HG02885 (cell line): ENCODE results near the gene WDR54.

Experiments used
- ATAC-seq: cut with Tn5 transposase; IDR thresholded peaks from one replicate; pipeline ENCODE4 v1.9.1; 2021; ENCODE audit warnings: mild to moderate bottlenecking; ENCODE audit not compliant: unreplicated experiment, poor library complexity

Gene WDR54, protein sequence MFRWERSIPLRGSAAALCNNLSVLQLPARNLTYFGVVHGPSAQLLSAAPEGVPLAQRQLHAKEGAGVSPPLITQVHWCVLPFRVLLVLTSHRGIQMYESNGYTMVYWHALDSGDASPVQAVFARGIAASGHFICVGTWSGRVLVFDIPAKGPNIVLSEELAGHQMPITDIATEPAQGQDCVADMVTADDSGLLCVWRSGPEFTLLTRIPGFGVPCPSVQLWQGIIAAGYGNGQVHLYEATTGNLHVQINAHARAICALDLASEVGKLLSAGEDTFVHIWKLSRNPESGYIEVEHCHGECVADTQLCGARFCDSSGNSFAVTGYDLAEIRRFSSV

DNA sequence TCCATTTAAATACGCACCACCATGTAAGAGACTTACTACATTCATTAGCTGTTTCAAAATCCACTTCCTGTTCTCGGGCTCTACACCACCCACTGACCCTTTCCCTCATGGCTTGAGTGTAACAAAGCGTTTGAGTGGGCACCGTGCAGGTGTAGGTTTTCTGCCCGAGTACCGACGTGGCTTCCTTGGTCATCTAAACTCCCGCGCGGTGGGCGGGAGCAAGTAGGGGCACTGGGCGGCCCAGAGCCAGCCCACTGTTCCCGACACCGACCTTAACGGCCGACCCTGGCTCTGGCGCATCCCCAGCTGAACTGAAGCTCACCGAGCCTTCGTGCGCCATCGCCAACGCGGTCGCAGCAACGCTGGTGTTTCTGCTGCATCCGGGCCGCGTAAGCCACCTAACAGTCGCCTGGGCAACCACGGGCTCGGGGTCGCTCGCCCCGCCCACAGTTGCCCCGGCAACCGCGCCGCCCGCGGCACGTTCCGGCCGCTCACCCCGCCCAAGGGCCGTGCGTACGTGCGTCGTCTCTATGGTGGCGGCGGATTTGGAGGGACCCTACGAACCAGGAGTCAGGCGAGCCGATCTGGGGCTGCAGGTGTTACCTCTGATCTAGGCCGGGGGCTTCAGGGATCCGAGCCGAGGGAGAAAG, at the start of gene WDR54, which contains the start of gene C2orf81:
TSS of gene WDR54 (plus strand) at position 510 of the 650 bp plus-strand sequence. CDS start 424 bp downstream, outside the sequence.
TSS of gene C2orf81 (minus strand) at position 399 of the 650 bp plus-strand sequence. CDS start at position 340, 59 bp downstream.
- peak; percentile 96 for ATAC-seq

DNA sequence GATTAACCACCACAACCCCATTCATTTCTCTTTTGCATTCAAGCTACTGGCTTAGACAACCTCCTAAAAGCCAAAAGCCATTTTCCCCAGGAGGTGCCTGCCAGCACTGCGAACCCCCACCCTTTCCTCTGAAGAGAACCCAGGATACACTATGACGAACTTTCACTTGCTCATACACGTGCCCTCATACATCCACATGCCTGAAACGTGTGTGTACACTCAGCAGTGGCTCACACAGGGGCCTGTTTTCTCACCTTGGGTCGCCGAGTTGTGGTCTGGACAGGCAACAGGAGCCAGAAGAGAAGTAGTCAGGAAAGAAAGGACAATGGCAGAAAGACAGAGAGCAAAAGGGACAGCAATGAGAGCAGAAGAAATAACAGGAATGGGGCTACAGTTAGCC, 48.9 kb upstream of the WDR54 start:
- no peak for ATAC-seq

DNA sequence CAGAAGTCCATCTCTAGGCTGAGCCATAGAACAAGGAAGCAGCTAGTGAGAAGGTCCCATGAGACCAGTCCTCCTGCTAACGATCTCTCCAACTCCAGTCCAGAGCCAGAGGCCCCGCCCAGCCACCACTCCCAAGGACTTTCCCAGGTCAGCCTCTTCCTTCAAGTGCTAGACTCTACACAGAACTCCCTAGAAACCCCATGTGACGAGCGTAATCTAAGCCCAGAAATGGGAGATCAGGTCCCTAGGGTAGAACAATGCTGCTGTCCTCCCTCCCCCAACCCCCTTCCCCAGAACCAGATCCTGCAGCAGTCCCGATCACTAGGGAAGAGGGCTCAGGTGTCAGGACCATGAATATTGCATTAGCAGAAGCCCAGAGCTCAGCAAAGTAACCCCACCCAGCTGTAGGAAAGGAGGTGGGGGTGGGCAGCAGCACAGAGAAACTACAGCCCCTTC, 48.3 kb upstream of the WDR54 start:
- no peak for ATAC-seq

DNA sequence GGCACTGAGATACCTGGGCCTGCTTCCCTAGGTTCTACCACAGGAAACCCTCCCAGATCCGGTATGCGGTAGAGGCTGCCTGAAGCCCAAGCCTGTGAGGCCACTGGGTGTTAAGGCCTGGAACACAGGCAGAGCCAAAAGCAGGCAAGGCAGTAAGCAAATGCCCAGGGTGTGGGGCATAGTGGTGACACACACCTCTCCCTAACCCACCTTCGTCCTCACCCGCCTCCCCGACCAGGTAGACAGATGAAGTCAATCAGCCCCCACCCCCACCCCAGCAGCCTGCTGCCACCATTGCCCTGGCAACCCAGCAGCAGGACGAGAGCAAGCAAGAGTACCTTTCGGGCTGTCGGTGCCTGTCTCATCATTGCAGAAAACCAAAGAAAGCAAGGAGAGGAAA, 47.5 kb upstream of the WDR54 start:
- ATAC-seq = no peak

DNA sequence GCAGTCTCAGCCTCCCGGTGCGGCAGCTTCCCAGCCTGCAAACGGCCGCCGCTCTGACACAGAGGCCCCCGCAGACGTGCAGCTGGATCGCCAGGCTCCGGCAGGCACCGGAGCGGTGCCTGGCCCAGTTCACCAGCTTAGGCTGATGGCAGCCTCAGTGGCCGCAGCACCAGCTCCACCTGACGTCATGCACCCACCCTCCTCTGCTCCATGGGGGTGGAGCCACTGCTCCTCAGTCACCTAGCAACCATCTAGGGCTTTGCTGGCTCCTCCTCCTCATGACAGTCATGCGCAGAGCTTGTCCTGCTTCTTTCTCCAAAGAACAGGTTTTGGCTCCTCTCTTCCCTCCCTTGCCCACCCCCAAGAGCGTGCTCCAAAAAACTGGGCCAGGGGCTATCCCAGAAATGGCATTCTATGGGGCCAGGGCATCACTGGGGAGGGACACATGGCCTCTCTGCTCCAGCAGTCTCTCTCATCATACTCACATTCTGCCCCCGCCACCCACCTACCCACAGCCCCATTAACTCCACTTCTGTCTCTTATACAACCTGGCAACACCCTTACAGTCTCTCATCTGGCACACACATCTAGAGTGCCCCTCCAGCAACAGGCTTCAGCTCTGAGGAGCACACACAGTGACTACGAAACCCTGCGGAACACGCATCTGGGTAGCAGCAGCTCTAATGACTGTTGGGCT, 46.9 kb upstream of the WDR54 start:
- no peak for ATAC-seq

DNA sequence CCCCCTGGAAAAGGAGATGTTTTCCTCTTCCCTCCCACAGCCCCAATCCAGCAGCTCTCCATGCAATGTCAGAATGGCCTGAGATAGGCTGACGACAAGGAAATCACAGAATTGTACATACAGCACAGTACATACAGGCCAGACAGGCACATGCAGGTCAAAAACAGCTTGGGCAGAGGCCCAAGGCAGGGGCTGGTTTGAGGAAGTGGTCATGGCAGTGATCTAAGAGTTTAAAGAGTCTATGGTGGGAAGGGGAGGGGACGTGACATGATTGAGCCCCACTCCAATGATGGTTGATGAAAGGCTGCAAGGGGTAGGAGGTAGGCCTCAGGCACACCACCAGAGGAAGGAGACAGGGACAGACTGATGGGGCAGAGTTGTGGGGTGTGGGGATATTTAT, 45.7 kb upstream of the WDR54 start:
- ATAC-seq = no peak

DNA sequence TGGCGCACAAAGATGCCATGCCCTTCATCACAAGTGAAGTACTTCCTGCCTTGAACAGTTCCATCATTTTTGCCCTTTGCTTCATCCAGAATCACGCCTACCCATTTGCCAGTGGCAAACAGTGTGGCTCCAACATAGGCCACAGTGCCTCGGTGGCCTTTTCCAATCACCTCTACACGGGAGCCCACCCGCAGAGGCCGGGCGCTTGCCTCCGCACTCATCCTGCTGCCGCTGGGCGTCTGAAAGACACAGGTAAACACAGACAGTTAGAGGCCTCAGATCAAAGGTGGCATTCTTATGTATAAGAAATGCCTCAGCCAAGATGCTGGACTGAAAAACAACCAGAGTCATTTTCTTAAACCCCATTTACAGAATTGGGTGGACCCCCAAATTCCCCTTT, 43.5 kb upstream of the WDR54 start:
- ATAC-seq = no peak

DNA sequence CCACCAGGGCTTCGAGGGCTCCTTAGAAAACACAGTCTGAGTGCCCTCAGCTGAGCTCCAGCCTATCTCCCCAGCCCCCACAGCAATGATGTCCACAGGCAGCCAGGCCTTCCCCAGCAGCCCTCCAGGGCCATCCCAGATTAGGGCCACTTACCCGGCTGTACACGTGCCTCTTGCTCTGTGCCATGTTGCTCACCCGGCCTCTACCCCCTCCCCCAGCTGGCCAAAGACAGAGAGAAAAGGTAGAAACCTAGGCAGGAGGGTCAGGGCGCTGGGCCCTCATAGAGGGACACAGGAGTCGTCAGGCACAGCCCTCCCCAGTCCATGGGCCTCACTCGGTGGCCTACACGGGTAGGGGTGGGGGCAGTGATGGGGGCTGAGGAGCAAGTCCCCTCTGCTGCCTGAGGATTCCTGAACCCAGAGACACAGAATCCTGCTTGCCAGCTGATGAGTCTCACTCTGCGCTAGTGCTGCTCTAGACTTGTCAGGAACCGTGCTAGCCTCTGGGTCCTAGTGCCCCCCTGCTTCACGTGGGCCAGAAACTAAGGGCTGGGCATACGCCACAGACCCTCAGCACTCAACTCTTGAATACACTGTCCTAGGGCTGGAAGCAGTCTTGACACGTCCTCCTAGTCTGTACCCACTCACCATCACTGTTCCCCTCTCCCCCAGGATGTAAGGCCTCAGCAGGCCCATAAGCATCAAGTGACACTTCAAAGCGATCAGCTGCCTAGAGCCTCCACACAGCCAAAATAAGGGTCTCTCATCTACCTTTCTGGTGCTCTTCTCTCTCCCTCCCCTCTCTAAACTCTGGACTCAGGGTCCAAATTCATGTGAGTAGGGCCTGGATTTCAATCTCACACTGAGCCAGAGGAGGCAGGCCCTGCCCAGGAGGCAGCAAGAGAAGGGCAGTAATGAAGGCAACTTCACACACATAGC, 41.4 kb upstream of the WDR54 start, which contains the start of gene DCTN1:
TSS of gene DCTN1 (minus strand) at position 461 of the 939 bp plus-strand sequence. CDS start at position 187, 274 bp downstream.
- ATAC-seq = no peak

DNA sequence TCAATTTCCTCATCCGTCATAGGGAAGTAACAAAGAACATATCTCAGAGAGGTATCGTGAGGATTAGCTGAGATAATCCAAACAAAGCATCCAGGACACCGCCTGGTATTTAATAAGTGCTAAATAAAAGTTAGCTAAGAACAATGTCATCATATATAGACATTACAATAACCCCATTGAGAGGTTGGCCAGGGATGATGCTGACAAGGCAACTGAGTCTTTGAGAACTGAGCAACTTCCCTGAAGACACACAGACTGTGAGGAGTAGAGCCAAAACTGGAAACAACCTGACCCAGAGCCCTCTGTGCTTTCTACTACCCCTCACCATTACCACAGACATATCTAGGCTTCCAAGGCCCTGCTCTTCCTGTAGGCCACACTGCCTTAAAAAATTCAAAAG, 39.8 kb upstream of the WDR54 start:
- no peak for ATAC-seq

DNA sequence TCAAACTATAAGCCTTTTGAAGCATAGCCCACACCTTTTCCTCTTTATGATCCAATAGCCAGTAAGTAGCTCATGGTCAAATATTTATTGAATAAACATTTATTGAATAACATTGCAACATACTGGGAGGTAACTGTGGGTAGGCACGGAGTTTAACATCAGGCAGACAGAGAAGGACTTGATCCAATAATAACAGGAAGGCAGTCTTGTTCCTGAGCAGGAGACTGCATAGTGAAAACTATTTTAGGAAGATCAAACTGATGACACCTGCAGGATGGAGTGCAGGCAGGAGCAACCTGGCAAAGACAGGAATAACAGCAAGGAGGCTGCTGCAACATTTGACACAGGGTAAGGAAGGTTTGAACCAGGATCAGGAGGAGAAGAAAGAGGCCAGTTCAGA, 38.3 kb upstream of the WDR54 start:
- no peak for ATAC-seq

DNA sequence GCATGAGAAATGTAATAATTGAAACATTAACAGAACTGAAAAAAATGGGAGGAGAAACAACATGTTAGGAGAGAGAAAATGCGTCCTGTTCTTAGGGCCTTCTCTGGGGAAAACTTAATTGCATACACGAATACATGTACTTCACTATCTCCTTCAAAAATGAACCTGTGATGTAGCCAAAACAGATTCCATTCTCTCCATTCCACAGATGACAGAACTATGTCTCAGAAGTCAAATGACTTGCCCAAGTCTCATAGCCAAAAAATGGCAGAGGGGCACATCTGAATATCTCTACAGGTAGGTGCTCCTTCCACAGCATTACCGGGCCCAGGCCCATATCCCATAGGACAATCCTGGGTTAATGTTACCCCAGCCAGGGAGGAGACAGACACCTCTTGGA, 37.5 kb upstream of the WDR54 start:
- no peak for ATAC-seq

DNA sequence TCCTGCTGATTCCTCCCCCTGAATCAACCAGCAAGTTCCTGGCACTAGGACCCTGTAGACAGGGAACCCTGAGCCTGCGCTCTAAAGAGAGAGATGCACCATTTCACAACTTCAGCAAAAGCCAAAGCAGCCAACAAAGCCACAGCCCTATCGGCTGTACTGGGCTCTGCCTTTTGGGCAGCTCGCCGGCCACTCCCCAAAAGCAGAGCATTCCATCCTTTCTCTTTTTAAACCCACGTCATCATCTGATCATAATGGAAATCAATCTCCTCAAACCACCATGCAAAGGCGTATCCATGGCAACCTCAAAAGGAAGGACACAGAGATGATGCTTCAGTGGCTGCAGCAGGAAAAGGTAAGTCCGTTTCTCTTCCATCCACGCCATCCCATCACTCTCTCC, 36.1 kb upstream of the WDR54 start:
- ATAC-seq = no peak

DNA sequence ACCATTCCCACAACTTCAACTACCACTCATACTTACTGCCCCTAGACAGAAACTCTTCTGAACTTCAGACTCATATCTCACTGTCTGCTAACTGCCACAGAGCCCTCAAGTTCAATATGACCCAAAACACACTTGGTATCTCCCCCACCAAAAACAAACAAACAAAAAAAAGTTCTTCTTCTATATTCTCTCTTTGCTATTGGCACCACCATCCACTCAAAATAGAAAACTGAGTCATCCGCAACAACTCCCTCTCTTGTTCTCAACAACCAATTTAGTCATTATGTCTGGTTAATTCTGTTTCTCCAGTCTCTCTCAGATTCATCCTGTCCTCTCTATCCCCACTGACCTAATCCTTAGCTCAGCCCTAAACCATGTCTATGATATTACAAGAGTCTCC, 34.2 kb upstream of the WDR54 start:
- ATAC-seq = no peak

DNA sequence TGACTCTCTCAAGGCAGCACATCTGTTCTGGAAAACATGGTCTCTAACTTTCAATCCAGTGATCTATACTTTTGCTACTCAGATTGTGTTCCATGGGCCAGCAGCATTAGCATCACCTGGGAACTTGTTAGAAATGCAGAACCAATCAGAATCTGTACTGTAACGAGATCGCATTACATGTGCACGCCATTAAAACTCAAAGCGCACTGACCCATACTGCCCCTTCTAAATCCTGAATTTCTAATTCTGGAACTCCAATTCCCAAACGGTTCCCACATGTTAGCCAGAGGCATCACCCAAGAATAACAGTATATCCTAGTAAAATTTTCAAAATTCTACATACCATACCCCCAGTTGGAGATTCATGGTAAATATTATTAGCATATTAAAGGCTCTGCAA, 30.9 kb upstream of the WDR54 start:
- ATAC-seq = no peak

DNA sequence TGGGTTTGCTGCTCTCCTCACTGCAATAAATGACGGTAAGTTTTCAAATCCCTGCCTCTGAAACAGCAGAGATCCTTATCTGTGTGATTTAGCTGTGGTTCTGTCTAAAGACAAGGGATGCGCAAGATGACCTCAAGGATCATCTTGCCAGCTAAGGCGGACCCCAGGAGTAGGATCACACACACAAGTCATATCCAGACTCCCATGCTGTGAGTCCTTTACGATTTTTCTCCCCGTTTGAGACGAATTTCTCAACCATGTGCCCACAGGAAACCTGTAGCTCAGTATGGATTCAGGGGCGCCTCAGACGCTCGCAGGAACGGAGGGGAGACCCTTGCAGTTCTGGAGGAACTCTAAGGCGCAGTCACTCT, 30.3 kb upstream of the WDR54 start:
- ATAC-seq = no peak

DNA sequence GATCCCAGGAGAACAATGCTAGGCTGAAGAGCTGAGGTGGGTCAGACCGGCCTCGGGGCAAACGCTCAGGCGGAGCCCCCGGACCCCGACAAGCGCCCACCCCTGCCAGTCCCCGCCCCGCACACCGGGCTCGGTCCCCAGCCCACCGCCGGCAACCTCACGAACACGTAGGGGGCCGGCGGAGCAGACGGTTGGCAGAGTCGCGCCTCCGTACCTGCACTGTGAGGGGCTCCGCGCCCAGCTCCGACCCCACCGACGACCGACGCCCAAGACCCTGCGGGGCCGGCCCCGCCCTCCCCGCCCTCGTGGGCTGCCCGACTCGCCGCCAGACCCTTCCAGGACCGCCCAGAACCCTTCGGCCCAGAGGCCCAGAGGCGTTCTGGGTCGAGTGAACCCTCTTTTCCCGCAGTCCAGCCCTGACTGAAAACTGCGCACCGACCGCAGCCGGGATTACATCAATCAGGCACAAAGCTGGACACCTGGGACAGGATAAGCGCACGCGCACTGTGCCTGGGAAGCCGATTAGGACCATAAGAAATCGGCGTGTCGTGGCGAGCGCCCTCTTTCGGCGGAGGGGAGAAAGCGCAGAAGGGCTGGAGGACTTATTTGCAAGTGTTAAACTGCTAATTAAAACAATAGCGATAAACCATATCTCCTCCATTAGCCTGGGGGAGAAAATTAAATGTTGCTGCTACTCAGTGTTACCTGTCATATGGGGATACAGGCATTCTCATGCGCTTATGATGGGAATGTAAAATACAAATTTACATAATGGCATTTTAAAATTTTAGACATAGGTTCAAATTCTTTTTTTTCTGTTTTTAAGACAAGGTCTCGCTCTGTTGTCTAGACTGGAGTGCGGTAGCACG, 29.7 kb upstream of the WDR54 start:
- ATAC-seq = peak; percentile 78

DNA sequence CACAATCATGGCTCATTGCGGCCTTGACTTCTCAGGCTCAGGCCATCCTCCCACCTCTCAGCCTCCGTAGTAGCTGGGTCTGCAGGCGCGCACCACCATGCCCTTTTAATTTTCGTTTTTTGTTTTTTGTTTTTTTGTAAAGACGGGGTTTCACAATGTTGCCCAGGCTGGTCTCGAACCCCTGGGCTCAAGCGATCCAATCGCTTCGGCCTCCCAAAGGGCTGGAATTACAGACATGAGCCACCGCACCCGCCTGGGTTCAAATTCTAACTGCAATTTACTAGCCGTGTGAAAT, 29.1 kb upstream of the WDR54 start:
- no peak for ATAC-seq

DNA sequence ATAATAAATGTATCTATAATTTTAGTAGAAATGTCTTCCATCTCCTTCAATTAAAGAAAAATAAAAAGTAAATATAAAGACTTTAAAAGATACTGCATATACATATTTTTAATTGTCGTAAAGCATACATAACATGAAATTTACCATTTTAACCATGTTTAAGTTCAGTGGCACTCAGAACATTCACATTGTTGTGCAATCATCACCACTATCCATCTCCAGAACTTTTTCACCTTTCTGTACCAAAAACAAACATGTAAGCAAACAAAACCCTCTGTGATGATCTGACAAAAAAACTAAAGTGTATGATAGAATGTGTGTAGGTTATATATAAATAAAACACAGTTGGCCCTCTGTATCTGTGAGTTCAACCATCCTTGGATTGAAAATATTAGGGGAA, 28.0 kb upstream of the WDR54 start:
- ATAC-seq = no peak

DNA sequence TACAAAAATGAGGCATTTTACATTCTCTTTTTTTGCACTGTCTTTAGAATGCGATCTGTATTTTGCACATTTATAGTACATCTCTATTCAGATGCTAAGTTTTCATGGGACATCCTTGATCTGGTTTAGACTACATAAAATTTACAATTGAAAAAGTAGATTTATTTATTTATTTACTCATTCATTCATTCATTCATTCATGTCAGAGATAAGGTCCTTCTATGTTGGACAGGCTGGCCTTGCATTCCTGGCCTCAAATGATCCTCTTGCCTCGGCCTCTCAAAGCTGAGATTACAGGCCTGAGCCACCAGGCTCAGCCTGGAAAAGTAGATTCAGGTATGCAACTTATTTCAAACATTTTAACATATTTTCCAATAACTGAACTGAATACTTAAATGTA, 25.4 kb upstream of the WDR54 start:
- ATAC-seq = no peak
